Liver (tissue), 9 donors: ENCODE measurements around the gene PLCB1. TPM values are rescaled to one million over a fixed set of nuclear protein-coding genes. Genes with fewer than 3 reads are reported as not detected.

Source experiments
- DNase-seq: peaks from one replicate; pipeline ENCODE4 v3.0.0-alpha.2; 2017; ENCODE audit warnings: low spot score
- H3K27ac ChIP-seq, 2 donors: one replicate each; pipeline ENCODE4 v1.7.0; 2013; ENCODE audit warnings: inconsistent platforms in 2 of 2, low read length in 2 of 2, control low read depth in 1 of 2, low read depth in 1 of 2, mild to moderate bottlenecking in 1 of 2
- H3K27me3 ChIP-seq, 4 donors: one replicate each; pipeline versions ENCODE4 v1.6.1 to v1.7.0; 2013; ENCODE audit warnings: low read length in 3 of 4, inconsistent platforms in 1 of 4, mild to moderate bottlenecking in 1 of 4, moderate library complexity in 1 of 4; ENCODE audit not compliant: control insufficient read depth in 4 of 4, insufficient read depth in 4 of 4
- H3K36me3 ChIP-seq, 4 donors: one replicate each; pipeline versions ENCODE4 v1.6.1 to v1.7.0; 2013; ENCODE audit warnings: low read length in 3 of 4, mild to moderate bottlenecking in 3 of 4, low read depth in 1 of 4, moderate library complexity in 1 of 4; ENCODE audit not compliant: control insufficient read depth in 4 of 4, insufficient read depth in 3 of 4
- H3K4me1 ChIP-seq, 4 donors: one replicate each; pipeline versions ENCODE4 v1.6.1 to v1.7.0; 2013; ENCODE audit warnings: low read length in 3 of 4, mild to moderate bottlenecking in 3 of 4, moderate library complexity in 1 of 4; ENCODE audit not compliant: control insufficient read depth in 4 of 4, insufficient read depth in 4 of 4
- H3K4me3 ChIP-seq, 3 donors: one replicate each; pipeline versions ENCODE4 v1.6.1 to v1.7.0; 2013; ENCODE audit warnings: low read length in 3 of 3, control low read depth in 1 of 3, low read depth in 1 of 3, mild to moderate bottlenecking in 1 of 3
- H3K9ac ChIP-seq, 2 donors: one replicate each; pipeline ENCODE4 v1.7.0; 2013; ENCODE audit warnings: low read length in 2 of 2, mild to moderate bottlenecking in 2 of 2, moderate library complexity in 2 of 2, control low read depth in 1 of 2, low read depth in 1 of 2
- H3K9me3 ChIP-seq, 4 donors: one replicate each; pipeline versions ENCODE4 v1.6.1 to v1.7.0; 2013; ENCODE audit warnings: low read length in 3 of 4; ENCODE audit not compliant: control insufficient read depth in 4 of 4
- ATF3 ChIP-seq: IDR thresholded peaks from 2 replicates; pipeline ENCODE4 v1.6.1; 2016; ENCODE audit warnings: antibody characterized with exemption
- FOXA1 ChIP-seq: IDR thresholded peaks from 2 replicates; pipeline ENCODE4 v1.6.1; 2016; ENCODE audit warnings: antibody characterized with exemption
- FOXA2 ChIP-seq: IDR thresholded peaks from 2 replicates; pipeline ENCODE4 v1.6.1; 2016; ENCODE audit warnings: antibody characterized with exemption
- GABPA ChIP-seq, 2 donors: IDR thresholded peaks in 1 of 2; conservative IDR thresholded peaks in 1 of 2; 2 replicates each; pipeline ENCODE4 v1.6.1; 2016; ENCODE audit warnings: antibody characterized with exemption in 2 of 2, mild to moderate bottlenecking in 1 of 2, moderate library complexity in 1 of 2
- HNF4A ChIP-seq, 2 donors: conservative IDR thresholded peaks; 2 replicates each; pipeline ENCODE4 v1.6.1; 2016; ENCODE audit warnings: antibody characterized with exemption in 2 of 2, mild to moderate bottlenecking in 2 of 2
- JUND ChIP-seq, 2 donors: IDR thresholded peaks; 2 replicates each; pipeline ENCODE4 v1.6.1; 2016; ENCODE audit warnings: antibody characterized with exemption in 2 of 2
- NR2F2 ChIP-seq: IDR thresholded peaks from 2 replicates; pipeline ENCODE4 v1.6.1; 2016; ENCODE audit warnings: antibody characterized with exemption
- SP1 ChIP-seq: IDR thresholded peaks from 2 replicates; pipeline ENCODE4 v1.6.1; 2018; ENCODE audit warnings: antibody characterized with exemption, mild to moderate bottlenecking
- TAF1 ChIP-seq: conservative IDR thresholded peaks from 2 replicates; pipeline ENCODE4 v1.6.1; 2016; ENCODE audit warnings: antibody characterized with exemption, mild to moderate bottlenecking
- YY1 ChIP-seq: IDR thresholded peaks from 2 replicates; pipeline ENCODE4 v1.6.1; 2016; ENCODE audit warnings: antibody characterized with exemption, mild to moderate bottlenecking
- ZBTB33 ChIP-seq: IDR thresholded peaks from 2 replicates; pipeline ENCODE4 v1.6.1; 2016; ENCODE audit warnings: antibody characterized with exemption
- WGBS: extraction: QIAGEN DNeasy Blood & Tissue Kit; methylation state at CpG from one replicate; pipeline ENCODE4 v1.1.7; 2013; 5-methylcytosine and 5-hydroxymethylcytosine counted together
- polyA plus RNA-seq, 2 donors: library from polyadenylated mRNA; stranded (reverse) in 1 of 2; unstranded in 1 of 2; fragments of 200-250 nt in 1 of 2; fragments of >200 nt in 1 of 2; fragmentation: Nextera tagmentation in 1 of 2; extraction: Ambion mirVana in 1 of 2; gene quantifications; one replicate each; pipeline versions ENCODE4 v1.2.1 to v1.2.3, GENCODE V29; 2013 to 2015
- total RNA-seq, 2 donors: library from RNA; depleted of rRNA; stranded (reverse); fragments of >200 nt; gene quantifications; one replicate each; pipeline ENCODE4 v1.2.3, GENCODE V29; 2014
- TF ChIP-seq, protein P1 (sequence below): IDR thresholded peaks from 2 replicates; pipeline ENCODE4 v1.6.1; 2016; ENCODE audit warnings: antibody characterized with exemption
- TF ChIP-seq, protein P2 (sequence below): IDR thresholded peaks from 2 replicates; pipeline ENCODE4 v1.6.1; 2016; ENCODE audit warnings: antibody characterized with exemption, mild to moderate bottlenecking
- donor health status: healthy.
- donor health status: healthy.
- donor health status: healthy.
- donor health status: healthy.
- donor health status: healthy.

PLCB1 gene
- total and polyA plus RNA-seq, 4 donors: 3.7 to 13.5 (median 5.9) TPM

GRCh38 chr20:8404912-8405635 is 273.0 kb downstream of the PLCB1 start:
- H3K4me1 ChIP-seq: no peaks in the 10 kb centered on the region
- no peak for TF ChIP-seq ATF3
- TF ChIP-seq, protein P1, sequence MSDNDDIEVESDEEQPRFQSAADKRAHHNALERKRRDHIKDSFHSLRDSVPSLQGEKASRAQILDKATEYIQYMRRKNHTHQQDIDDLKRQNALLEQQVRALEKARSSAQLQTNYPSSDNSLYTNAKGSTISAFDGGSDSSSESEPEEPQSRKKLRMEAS: no peak
- no peak for TF ChIP-seq FOXA2
- TF ChIP-seq HNF4A (conservative IDR thresholded peaks at IDR 0.05): no peak
- no peak for TF ChIP-seq NR2F2
- TF ChIP-seq GABPA (IDR thresholded peaks at IDR 0.05 in 1 of 2, conservative IDR thresholded peaks at IDR 0.05 in 1 of 2): no peak
- TF ChIP-seq, protein P2, sequence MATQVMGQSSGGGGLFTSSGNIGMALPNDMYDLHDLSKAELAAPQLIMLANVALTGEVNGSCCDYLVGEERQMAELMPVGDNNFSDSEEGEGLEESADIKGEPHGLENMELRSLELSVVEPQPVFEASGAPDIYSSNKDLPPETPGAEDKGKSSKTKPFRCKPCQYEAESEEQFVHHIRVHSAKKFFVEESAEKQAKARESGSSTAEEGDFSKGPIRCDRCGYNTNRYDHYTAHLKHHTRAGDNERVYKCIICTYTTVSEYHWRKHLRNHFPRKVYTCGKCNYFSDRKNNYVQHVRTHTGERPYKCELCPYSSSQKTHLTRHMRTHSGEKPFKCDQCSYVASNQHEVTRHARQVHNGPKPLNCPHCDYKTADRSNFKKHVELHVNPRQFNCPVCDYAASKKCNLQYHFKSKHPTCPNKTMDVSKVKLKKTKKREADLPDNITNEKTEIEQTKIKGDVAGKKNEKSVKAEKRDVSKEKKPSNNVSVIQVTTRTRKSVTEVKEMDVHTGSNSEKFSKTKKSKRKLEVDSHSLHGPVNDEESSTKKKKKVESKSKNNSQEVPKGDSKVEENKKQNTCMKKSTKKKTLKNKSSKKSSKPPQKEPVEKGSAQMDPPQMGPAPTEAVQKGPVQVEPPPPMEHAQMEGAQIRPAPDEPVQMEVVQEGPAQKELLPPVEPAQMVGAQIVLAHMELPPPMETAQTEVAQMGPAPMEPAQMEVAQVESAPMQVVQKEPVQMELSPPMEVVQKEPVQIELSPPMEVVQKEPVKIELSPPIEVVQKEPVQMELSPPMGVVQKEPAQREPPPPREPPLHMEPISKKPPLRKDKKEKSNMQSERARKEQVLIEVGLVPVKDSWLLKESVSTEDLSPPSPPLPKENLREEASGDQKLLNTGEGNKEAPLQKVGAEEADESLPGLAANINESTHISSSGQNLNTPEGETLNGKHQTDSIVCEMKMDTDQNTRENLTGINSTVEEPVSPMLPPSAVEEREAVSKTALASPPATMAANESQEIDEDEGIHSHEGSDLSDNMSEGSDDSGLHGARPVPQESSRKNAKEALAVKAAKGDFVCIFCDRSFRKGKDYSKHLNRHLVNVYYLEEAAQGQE: no peak
- TF ChIP-seq FOXA1: no peak
- TF ChIP-seq JUND (IDR thresholded peaks at IDR 0.05): no peak
- TF ChIP-seq YY1: no peak
- 74% methylated on average over 6 of the region's 6 CpGs for WGBS
- no peak for DNase-seq
- H3K36me3 ChIP-seq: no peaks in the 10 kb centered on the region
- H3K9ac ChIP-seq: no peak overlapping the region
- H3K4me3 ChIP-seq: no peak overlapping the region
- H3K27me3 ChIP-seq: no peaks in the 10 kb centered on the region
- no peaks in the 10 kb centered on the region for H3K9me3 ChIP-seq
- no peak overlapping the region for H3K27ac ChIP-seq

DNA sequence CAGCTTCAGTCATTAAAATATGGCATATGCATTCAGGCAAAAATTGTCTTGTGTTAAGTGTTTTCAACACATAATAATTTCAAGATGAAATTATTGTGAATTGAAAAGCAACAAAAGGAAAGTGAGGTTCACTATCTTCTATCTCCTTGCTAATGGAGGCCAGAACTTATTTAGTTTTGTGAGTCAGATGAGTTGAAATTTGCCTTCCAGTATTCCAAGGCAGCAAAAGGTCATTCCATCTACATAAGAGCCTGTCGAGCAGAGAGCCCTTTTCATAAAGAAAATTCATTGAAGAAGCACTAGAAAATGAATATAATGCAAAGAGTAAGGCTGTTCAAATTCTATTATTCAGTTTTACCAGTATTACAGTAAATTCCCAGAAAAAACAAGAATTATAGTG is 274.3 kb downstream of the PLCB1 start:
- Histone ChIP-seq H3K9ac (no peak overlapping the region), H3K4me3 (no peak overlapping the region), H3K4me1 (no peaks in the 10 kb centered on the region), H3K9me3 (no peaks in the 10 kb centered on the region), H3K36me3 (no peaks in the 10 kb centered on the region), H3K27me3 (no peaks in the 10 kb centered on the region), H3K27ac (no peak overlapping the region)
- WGBS: 94% methylated on average over 1 of the region's 1 CpG
- DNase-seq: no peak
- TF ChIP-seq ATF3: no peak
- no peak for TF ChIP-seq ZBTB33
- no peak for TF ChIP-seq GABPA (IDR thresholded peaks at IDR 0.05 in 1 of 2, conservative IDR thresholded peaks at IDR 0.05 in 1 of 2)
- TF ChIP-seq, protein P2: no peak
- TF ChIP-seq, protein P1: no peak
- TF ChIP-seq TAF1: no peak
- no peak for TF ChIP-seq SP1
- TF ChIP-seq FOXA1: no peak
- no peak for TF ChIP-seq NR2F2
